KMS-11 (cell line): ENCODE measurements around the gene ERVV-1.
"Not testable (repeated sequence)": the region's sequence is repeated elsewhere in the genome, so short reads cannot be mapped to it uniquely, and the experiment has no call there.

Experiments used
- H2AFZ ChIP-seq: fragments of 200-600 bp; sonication (generic); 2 replicates; pipeline ENCODE4 v1.6.1; 2016; ENCODE audit warnings: antibody characterized with exemption, mixed run types, low read depth
- H3K27ac ChIP-seq: fragments of 200-600 bp; sonication (generic); 2 replicates; pipeline ENCODE4 v1.6.1; 2016; ENCODE audit warnings: mild to moderate bottlenecking, mixed run types
- H3K27me3 ChIP-seq: fragments of 200-600 bp; sonication (generic); 2 replicates; pipeline ENCODE4 v1.6.1; 2017; ENCODE audit warnings: mild to moderate bottlenecking, low read depth, mixed run types, moderate library complexity; ENCODE audit not compliant: insufficient read depth
- H3K36me3 ChIP-seq: fragments of 200-600 bp; sonication (generic); 2 replicates; pipeline ENCODE4 v1.6.1; 2017; ENCODE audit warnings: mild to moderate bottlenecking, mixed run types; ENCODE audit not compliant: insufficient read depth
- H3K4me1 ChIP-seq: fragments of 200-600 bp; sonication (generic); 2 replicates; pipeline ENCODE4 v1.6.1; 2016; ENCODE audit warnings: mild to moderate bottlenecking, low read depth, mixed run types; ENCODE audit not compliant: poor library complexity, severe bottlenecking
- H3K4me2 ChIP-seq: fragments of 200-600 bp; sonication (generic); 2 replicates; pipeline ENCODE4 v1.7.0; 2016; ENCODE audit warnings: mild to moderate bottlenecking, mixed run types
- H3K4me3 ChIP-seq: fragments of 200-600 bp; sonication (generic); IDR thresholded peaks from 2 replicates; pipeline ENCODE4 v1.6.1; 2017; ENCODE audit warnings: low read depth, low read length, mixed read lengths; ENCODE audit not compliant: insufficient read depth
- H3K79me2 ChIP-seq: fragments of 200-600 bp; sonication (generic); 2 replicates; pipeline ENCODE4 v1.6.1; 2016; ENCODE audit warnings: low read depth, mixed run types; ENCODE audit not compliant: insufficient read depth
- H3K9ac ChIP-seq: fragments of 200-600 bp; sonication (generic); 2 replicates; pipeline ENCODE4 v1.6.1; 2016; ENCODE audit warnings: mild to moderate bottlenecking, mixed run types
- H4K20me1 ChIP-seq: fragments of 200-600 bp; sonication (generic); 2 replicates; pipeline ENCODE4 v1.6.1; 2016; ENCODE audit warnings: mild to moderate bottlenecking, mixed run types; ENCODE audit not compliant: insufficient read depth
- TF ChIP-seq, protein P1 (sequence below): fragments of 200-600 bp; sonication (generic); conservative IDR thresholded peaks from 2 replicates; pipeline ENCODE4 v1.6.1; 2017; ENCODE audit warnings: low read depth, mild to moderate bottlenecking, antibody characterized with exemption, low read length, moderate library complexity, mixed read lengths

Gene ERVV-1

DNA sequence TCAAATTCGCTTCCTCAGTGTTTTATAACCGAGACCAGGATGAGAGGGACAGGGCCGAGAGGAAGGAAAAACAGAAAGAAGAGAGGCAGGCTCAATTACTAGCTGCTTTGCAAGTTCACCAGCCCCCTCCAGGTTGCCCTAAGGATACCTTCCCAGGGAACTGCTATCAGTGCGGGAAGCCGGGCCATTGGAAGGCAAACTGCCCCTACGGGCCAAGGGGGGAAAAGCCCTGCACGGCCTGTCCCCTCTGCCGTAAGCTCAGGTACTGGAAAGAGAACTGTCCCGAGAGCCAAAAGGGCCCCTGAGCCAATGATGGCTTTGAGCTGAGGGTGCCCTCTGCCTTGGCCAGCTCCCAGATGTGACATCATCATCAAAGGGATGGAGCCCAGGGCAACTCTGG is 3.2 kb upstream of the ERVV-1 start:
- TF ChIP-seq, protein P1, sequence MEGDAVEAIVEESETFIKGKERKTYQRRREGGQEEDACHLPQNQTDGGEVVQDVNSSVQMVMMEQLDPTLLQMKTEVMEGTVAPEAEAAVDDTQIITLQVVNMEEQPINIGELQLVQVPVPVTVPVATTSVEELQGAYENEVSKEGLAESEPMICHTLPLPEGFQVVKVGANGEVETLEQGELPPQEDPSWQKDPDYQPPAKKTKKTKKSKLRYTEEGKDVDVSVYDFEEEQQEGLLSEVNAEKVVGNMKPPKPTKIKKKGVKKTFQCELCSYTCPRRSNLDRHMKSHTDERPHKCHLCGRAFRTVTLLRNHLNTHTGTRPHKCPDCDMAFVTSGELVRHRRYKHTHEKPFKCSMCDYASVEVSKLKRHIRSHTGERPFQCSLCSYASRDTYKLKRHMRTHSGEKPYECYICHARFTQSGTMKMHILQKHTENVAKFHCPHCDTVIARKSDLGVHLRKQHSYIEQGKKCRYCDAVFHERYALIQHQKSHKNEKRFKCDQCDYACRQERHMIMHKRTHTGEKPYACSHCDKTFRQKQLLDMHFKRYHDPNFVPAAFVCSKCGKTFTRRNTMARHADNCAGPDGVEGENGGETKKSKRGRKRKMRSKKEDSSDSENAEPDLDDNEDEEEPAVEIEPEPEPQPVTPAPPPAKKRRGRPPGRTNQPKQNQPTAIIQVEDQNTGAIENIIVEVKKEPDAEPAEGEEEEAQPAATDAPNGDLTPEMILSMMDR = no peak

DNA sequence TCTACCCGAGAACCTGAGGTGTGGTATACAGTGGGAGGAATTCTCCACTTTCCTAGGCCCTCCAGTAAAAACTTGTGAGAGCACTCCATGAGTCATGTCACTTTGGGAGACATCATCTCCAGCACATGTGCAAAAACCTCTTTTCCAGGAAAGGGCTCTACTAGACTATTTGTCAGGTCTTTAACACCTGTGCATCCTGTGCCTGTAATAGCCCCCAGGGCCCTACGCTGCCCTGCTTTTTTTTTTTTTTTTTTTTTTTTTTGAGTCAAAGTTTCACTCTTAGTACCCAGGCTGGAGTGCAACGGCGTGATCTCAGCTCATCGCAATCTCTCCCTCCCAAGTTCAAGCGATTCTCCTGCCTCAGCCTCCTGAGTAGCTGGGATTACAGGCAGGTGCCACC is 1.7 kb upstream of the ERVV-1 start:
- H3K27me3 ChIP-seq = no peaks in the 10 kb centered on the region; the same call in 1 of the 2 replicates
- TF ChIP-seq, protein P1 = no peak
- H2AFZ ChIP-seq = no peak overlapping the region
- H3K27ac ChIP-seq = no peak overlapping the region
- H3K4me3 ChIP-seq = no peak overlapping the region
- H3K4me2 ChIP-seq = no peak overlapping the region
- no peaks in the 10 kb centered on the region for H4K20me1 ChIP-seq
- no peaks in the 10 kb centered on the region for H3K36me3 ChIP-seq
- no peaks in the 10 kb centered on the region for H3K79me2 ChIP-seq
- no peak overlapping the region for H3K9ac ChIP-seq
- no peaks in the 10 kb centered on the region for H3K4me1 ChIP-seq

More for the DNA sequence above, 3.2 kb upstream of the ERVV-1 start:
- no peaks in the 10 kb centered on the region for H3K36me3 ChIP-seq
- no peaks in the 10 kb centered on the region for H3K4me1 ChIP-seq
- no peak overlapping the region for H3K9ac ChIP-seq
- no peaks in the 10 kb centered on the region for H4K20me1 ChIP-seq
- H3K27me3 ChIP-seq = no peaks in the 10 kb centered on the region; the same call in 1 of the 2 replicates
- H3K4me3 ChIP-seq = no peak overlapping the region
- no peak overlapping the region for H3K27ac ChIP-seq
- H3K4me2 ChIP-seq = no peak overlapping the region
- H3K79me2 ChIP-seq = no peaks in the 10 kb centered on the region
- H2AFZ ChIP-seq = no peak overlapping the region

DNA sequence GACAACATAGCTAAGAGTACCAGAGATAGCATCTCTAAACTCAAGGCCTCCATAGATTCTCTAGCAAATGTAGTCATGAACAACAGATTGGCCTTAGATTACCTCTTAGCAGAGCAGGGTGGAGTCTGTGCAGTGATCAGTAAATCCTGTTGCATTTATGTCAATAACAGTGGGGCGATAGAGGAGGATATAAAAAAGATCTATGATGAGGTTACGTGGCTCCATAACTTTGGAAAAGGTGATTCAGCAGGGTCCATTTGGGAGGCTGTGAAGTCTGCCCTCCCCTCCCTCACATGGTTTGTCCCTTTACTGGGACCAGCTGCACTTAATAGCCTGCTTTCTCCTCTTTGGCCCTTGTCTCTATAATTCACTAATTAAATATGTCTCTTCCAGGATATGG is 1.4 kb downstream of the ERVV-1 start:
- no peaks in the 10 kb centered on the region for H4K20me1 ChIP-seq
- TF ChIP-seq, protein P1 = no peak
- no peaks in the 10 kb centered on the region for H3K27me3 ChIP-seq
- no peak overlapping the region for H2AFZ ChIP-seq
- H3K4me1 ChIP-seq = no peaks in the 10 kb centered on the region
- H3K9ac ChIP-seq = no peak overlapping the region
- no peak overlapping the region for H3K4me2 ChIP-seq
- H3K27ac ChIP-seq = no peak overlapping the region
- H3K36me3 ChIP-seq = no peaks in the 10 kb centered on the region
- H3K4me3 ChIP-seq = no peak overlapping the region
- no peaks in the 10 kb centered on the region for H3K79me2 ChIP-seq

GRCh38 chr19:53015730-53016129 is 2.0 kb downstream of the ERVV-1 start:
- TF ChIP-seq, protein P1 = no peak
- Histone ChIP-seq H3K36me3 (no peaks in the 10 kb centered on the region), H3K9ac (no peak overlapping the region), H3K27me3 (no peaks in the 10 kb centered on the region), H3K4me1 (no peaks in the 10 kb centered on the region), H3K4me2 (no peak overlapping the region), H2AFZ (no peak overlapping the region), H3K79me2 (no peaks in the 10 kb centered on the region), H3K4me3 (no peak overlapping the region), H3K27ac (no peak overlapping the region), H4K20me1 (no peaks in the 10 kb centered on the region)

- H3K4me1 ChIP-seq = no peaks in the 10 kb centered on the region
- no peaks in the 10 kb centered on the region for H4K20me1 ChIP-seq
- no peak overlapping the region for H2AFZ ChIP-seq
- no peaks in the 10 kb centered on the region for H3K79me2 ChIP-seq
- TF ChIP-seq, protein P1 = no peak
- H3K4me3 ChIP-seq = no peak overlapping the region
- H3K4me2 ChIP-seq = no peak overlapping the region
- H3K27ac ChIP-seq = no peak overlapping the region
- no peaks in the 10 kb centered on the region for H3K27me3 ChIP-seq
- H3K36me3 ChIP-seq = no peaks in the 10 kb centered on the region
- H3K9ac ChIP-seq = no peak overlapping the region
These were observed 6.0 kb downstream of the ERVV-1 start for GRCh38 chr19:53019684-53020083.

DNA sequence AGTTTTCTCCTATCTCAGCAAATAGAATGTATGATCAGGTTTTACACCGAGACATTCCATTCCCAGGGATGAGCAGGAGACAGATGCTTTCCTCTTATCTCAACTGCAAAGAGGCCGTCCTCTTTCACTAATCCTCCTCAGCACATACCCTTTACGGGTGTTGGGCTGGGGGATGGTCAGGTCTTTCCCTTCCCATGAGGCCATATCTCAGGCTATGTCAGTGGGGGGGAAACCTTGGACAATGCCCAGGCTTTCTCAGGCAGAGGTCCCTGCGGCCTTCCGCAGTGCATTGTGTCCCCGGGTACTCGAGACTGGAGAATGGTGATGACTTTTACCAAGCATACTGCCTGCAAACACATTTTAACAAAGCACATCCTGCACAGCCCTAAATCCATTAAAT is 14.6 kb downstream of the ERVV-1 start:
- H3K27ac ChIP-seq, H3K79me2 ChIP-seq, H3K4me1 ChIP-seq, H3K4me2 ChIP-seq, H2AFZ ChIP-seq, H3K27me3 ChIP-seq, H4K20me1 ChIP-seq, H3K4me3 ChIP-seq, H3K9ac ChIP-seq, H3K36me3 ChIP-seq: not testable (repeated sequence)
